HepG2 (cell line): ENCODE results near the gene SLC19A1. TPM values are rescaled to one million over a fixed set of nuclear protein-coding genes. Genes with fewer than 3 reads are reported as not detected.

ENCODE experiments used
- DRAP1 ChIP-seq: IDR thresholded peaks from 2 replicates; pipeline ENCODE4 v1.6.1; 2016; ENCODE audit warnings: missing genetic modification reagents, missing compliant biosample characterization
- FOXA3 ChIP-seq: IDR thresholded peaks from 2 replicates; pipeline ENCODE4 v1.6.1; 2016; ENCODE audit warnings: missing genetic modification reagents, missing compliant biosample characterization
- HMG20B ChIP-seq: conservative IDR thresholded peaks from 2 replicates; pipeline ENCODE4 v1.6.1; 2016; ENCODE audit warnings: missing genetic modification reagents, missing compliant biosample characterization
- IRF2 ChIP-seq: IDR thresholded peaks from 2 replicates; pipeline ENCODE4 v1.6.1; 2018; ENCODE audit warnings: missing genetic modification reagents, missing compliant biosample characterization
- MATR3 ChIP-seq: sonication (generic); formaldehyde crosslinking; IDR thresholded peaks from 2 replicates; pipeline ENCODE4 v1.4.0; 2020; ENCODE audit warnings: missing genetic modification reagents
- MAZ ChIP-seq, 2 experiments: sonication (generic) in 1 of 2; formaldehyde crosslinking in 1 of 2; IDR thresholded peaks; 2 replicates each; pipeline versions ENCODE4 v1.5.0 to v1.6.1; 2012 to 2020; ENCODE audit warnings: low read depth in 2 of 2, mild to moderate bottlenecking in 2 of 2, borderline replicate concordance in 1 of 2, improper control_type of control experiment in 1 of 2, low read length in 1 of 2, missing genetic modification reagents in 1 of 2, moderate library complexity in 1 of 2
- MIXL1 ChIP-seq: IDR thresholded peaks from 2 replicates; pipeline ENCODE4 v1.6.1; 2016
- SETDB1 ChIP-seq: sonication (generic); formaldehyde crosslinking; IDR thresholded peaks from 2 replicates; pipeline ENCODE4 v1.5.1; 2020; ENCODE audit warnings: missing genetic modification reagents, mild to moderate bottlenecking, borderline replicate concordance
- ZMYM2 ChIP-seq: sonication (generic); formaldehyde crosslinking; IDR thresholded peaks from 2 replicates; pipeline ENCODE4 v1.8.0; 2022; ENCODE audit warnings: mild to moderate bottlenecking, missing genetic modification reagents
- ZNF207 ChIP-seq: fragments of 450-650 bp; IDR thresholded peaks from 2 replicates; pipeline ENCODE4 v1.6.1; 2016; ENCODE audit warnings: antibody characterized with exemption, borderline replicate concordance
- ZNF230 ChIP-seq: sonication (generic); formaldehyde crosslinking; IDR thresholded peaks from 2 replicates; pipeline ENCODE4 v1.4.0; 2020; ENCODE audit warnings: mild to moderate bottlenecking, missing genetic modification reagents
- ZNF407 ChIP-seq: sonication (generic); formaldehyde crosslinking; IDR thresholded peaks from one replicate; pipeline ENCODE4 v1.5.1; 2020; ENCODE audit warnings: mild to moderate bottlenecking, missing genetic modification reagents; ENCODE audit errors: not compliant biosample characterization
- ZNF678 ChIP-seq: sonication (generic); formaldehyde crosslinking; IDR thresholded peaks from 2 replicates; pipeline ENCODE4 v1.4.0; 2020; ENCODE audit warnings: mild to moderate bottlenecking, missing genetic modification reagents
- ZNF749 ChIP-seq: sonication (generic); formaldehyde crosslinking; IDR thresholded peaks from 2 replicates; pipeline ENCODE4 v1.8.0; 2022; ENCODE audit warnings: mild to moderate bottlenecking, missing genetic modification reagents, moderate library complexity, borderline replicate concordance
- polyA plus RNA-seq, 8 experiments: library from polyadenylated mRNA; depleted of rRNA in 3 of 8; stranded (reverse) in 7 of 8; unstranded in 1 of 8; fragments of >200 nt; fragmentation: Illumina TruSeq in 4 of 8; extraction: Trizol in 4 of 8; gene quantifications; 2 replicates each; pipeline versions ENCODE4 v1.2.1 to v1.2.3, GENCODE V29; 2011 to 2016; ENCODE audit warnings: low read depth in 4 of 8, missing spikeins in 1 of 8, mixed read lengths in 1 of 8; ENCODE audit not compliant: insufficient read depth in 1 of 8
- total RNA-seq, 5 experiments: library from RNA; depleted of rRNA; stranded (reverse); fragments of >200 nt; fragmentation: Illumina TruSeq; extraction: Trizol; gene quantifications; 2 replicates each; pipeline ENCODE4 v1.2.3, GENCODE V29; 2016; ENCODE audit warnings: low read depth in 1 of 5
- TF ChIP-seq, protein P1 (sequence below): sonication (generic); formaldehyde crosslinking; IDR thresholded peaks from 2 replicates; pipeline ENCODE4 v1.5.1; 2020; ENCODE audit warnings: mild to moderate bottlenecking, missing genetic modification reagents, borderline replicate concordance
- TF ChIP-seq, protein P2 (sequence below): IDR thresholded peaks from 2 replicates; pipeline ENCODE4 v1.6.1; 2016
- TF ChIP-seq, protein P3 (sequence below), 2 experiments: fragments of 450-650 bp in 1 of 2; sonication (generic) in 1 of 2; formaldehyde crosslinking; IDR thresholded peaks; 2 replicates each; pipeline versions ENCODE4 v1.5.0 to v1.8.0; 2020 to 2022; ENCODE audit warnings: mild to moderate bottlenecking in 1 of 2, missing genetic modification reagents in 1 of 2

Gene SLC19A1
- total and polyA plus RNA-seq, 2 of the 13 experiments (the other 11 are each of a cell fraction or from before 2014, with no cell fraction given), result 21.8 to 23.0 TPM

DNA sequence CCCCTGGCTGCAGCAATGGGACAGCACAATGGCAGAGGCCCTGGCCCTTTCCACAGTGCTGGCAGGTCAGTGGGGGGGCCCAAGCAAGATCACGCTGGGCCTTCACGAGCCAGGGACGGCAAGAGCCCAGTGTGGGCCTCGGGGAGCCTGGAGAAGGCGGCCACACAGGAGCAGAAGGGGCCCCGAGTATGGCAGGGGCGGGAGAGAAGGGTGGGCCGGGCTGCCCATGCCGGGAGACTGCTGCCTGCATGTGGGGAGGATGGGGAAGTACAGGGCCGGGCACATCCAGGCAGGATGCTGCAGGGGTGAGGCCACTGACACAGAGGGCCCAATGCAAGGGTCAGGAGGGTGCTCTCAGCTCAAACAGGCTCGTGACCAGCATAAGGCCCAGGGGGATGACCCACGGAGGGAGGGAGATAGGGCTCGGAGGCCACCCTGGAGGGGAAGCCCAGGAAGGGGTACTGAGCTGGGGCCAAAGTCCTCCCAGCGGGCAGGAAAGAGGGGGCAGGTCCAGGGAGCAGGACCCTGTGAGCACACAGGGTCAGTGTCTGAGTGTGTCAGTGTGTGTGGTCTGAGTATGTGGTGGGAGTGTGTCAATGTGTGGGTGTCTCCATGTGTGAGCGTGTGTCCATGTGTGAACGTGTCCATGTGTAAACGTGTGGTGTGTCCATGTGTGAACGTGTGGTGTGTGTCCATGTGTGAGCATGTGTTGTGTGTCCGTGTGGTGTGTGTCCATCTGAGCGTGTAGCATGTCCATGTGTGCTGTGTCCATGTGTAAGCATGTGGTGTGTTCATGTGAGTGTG is 13.1 kb downstream of the SLC19A1 start (continued):
- TF ChIP-seq MAZ (IDR thresholded peaks at IDR 0.05; ENCODE audit: borderline replicate concordance, low read depth, low read length) (peak; percentile 76), MAZ (CRISPR knock-in tag; IDR thresholded peaks at IDR 0.05; ENCODE audit: low read depth) (peak; percentile 73; the same call in 1 of the 2 replicates), IRF2 (CRISPR knock-in tag) (peak; percentile 32; the same call in 1 of the 2 replicates), MIXL1 (CRISPR knock-in tag) (no peak), ZMYM2 (peak; percentile 37; the same call in 1 of the 2 replicates), SETDB1 (CRISPR knock-in tag) (no peak), ZNF749 (CRISPR knock-in tag) (no peak), ZNF407 (CRISPR knock-in tag) (no peak), DRAP1 (CRISPR knock-in tag) (no peak), ZNF230 (no peak), HMG20B (CRISPR knock-in tag) (no peak), MATR3 (CRISPR knock-in tag) (no peak), ZNF207 (no peak), FOXA3 (0 out of 2 replicates have a peak, but pooled peaks have one; percentile 25), ZNF678 (CRISPR knock-in tag) (no peak; the same call in 1 of the 2 replicates)
- TF ChIP-seq, protein P1, sequence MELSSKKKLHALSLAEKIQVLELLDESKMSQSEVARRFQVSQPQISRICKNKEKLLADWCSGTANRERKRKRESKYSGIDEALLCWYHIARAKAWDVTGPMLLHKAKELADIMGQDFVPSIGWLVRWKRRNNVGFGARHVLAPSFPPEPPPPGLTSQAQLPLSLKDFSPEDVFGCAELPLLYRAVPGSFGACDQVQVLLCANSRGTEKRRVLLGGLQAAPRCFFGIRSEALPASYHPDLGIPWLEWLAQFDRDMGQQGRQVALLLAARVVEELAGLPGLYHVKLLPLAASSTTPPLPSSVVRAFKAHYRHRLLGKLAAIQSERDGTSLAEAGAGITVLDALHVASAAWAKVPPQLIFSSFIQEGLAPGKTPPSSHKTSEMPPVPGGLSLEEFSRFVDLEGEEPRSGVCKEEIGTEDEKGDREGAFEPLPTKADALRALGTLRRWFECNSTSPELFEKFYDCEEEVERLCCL, result no peak
- TF ChIP-seq, protein P2, sequence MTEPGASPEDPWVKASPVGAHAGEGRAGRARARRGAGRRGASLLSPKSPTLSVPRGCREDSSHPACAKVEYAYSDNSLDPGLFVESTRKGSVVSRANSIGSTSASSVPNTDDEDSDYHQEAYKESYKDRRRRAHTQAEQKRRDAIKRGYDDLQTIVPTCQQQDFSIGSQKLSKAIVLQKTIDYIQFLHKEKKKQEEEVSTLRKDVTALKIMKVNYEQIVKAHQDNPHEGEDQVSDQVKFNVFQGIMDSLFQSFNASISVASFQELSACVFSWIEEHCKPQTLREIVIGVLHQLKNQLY, result no peak
- TF ChIP-seq, protein P3, sequence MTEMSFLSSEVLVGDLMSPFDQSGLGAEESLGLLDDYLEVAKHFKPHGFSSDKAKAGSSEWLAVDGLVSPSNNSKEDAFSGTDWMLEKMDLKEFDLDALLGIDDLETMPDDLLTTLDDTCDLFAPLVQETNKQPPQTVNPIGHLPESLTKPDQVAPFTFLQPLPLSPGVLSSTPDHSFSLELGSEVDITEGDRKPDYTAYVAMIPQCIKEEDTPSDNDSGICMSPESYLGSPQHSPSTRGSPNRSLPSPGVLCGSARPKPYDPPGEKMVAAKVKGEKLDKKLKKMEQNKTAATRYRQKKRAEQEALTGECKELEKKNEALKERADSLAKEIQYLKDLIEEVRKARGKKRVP (CRISPR knock-in tag; IDR thresholded peaks at IDR 0.05), result no peak
